AG04450 (cell line): ENCODE measurements around the gene SAMD4B. TPM values are rescaled to one million over a fixed set of nuclear protein-coding genes. Genes with fewer than 3 reads are reported as not detected.

ENCODE experiments used
- CTCF ChIA-PET: fragments of 300-600, 350-600 bp; formaldehyde crosslinking; extraction: SDS; loops from one replicate; lab custom pipeline; 2022; ENCODE audit warnings: antibody characterized with exemption, inconsistent platforms; lab: Charles Lee
- POLR2A ChIA-PET: fragments of 350-600 bp; formaldehyde crosslinking; extraction: SDS; loops from one replicate; lab custom pipeline; 2021; ENCODE audit warnings: antibody characterized with exemption, inconsistent platforms; lab: Yijun Ruan, JAX
- DNase-seq: peaks from one replicate; pipeline ENCODE4 v3.0.0-alpha.2; 2011; ENCODE audit warnings: low read depth, low spot score
- H3K27ac ChIP-seq: one replicate; pipeline ENCODE4 v1.5.1; 2012; ENCODE audit warnings: low read depth, low read length, control low read depth
- H3K27me3 ChIP-seq: one replicate; pipeline ENCODE4 v1.6.0; 2012; ENCODE audit warnings: low read length; ENCODE audit not compliant: control insufficient read depth, insufficient read depth
- H3K4me3 ChIP-seq: 2 replicates; pipeline ENCODE4 v1.5.1; 2011; ENCODE audit warnings: mild to moderate bottlenecking, low read depth, low read length, control low read depth
- H3K9me3 ChIP-seq: 2 replicates; pipeline ENCODE4 v1.5.1; 2012; ENCODE audit warnings: low read length; ENCODE audit not compliant: control insufficient read depth, insufficient read depth
- polyA plus RNA-seq: library from polyadenylated mRNA; depleted of rRNA; stranded (reverse); fragments of >200 nt; gene quantifications from 2 replicates; pipeline ENCODE4 v1.2.3, GENCODE V29; 2011
- TF ChIP-seq, protein P1 (sequence below): IDR thresholded peaks from 2 replicates; pipeline ENCODE4 v1.5.1; 2011; ENCODE audit warnings: low read depth, low read length, control low read depth, inconsistent platforms

SAMD4B gene
- polyA plus RNA-seq, 1 experiment: 33.4 TPM

DNA sequence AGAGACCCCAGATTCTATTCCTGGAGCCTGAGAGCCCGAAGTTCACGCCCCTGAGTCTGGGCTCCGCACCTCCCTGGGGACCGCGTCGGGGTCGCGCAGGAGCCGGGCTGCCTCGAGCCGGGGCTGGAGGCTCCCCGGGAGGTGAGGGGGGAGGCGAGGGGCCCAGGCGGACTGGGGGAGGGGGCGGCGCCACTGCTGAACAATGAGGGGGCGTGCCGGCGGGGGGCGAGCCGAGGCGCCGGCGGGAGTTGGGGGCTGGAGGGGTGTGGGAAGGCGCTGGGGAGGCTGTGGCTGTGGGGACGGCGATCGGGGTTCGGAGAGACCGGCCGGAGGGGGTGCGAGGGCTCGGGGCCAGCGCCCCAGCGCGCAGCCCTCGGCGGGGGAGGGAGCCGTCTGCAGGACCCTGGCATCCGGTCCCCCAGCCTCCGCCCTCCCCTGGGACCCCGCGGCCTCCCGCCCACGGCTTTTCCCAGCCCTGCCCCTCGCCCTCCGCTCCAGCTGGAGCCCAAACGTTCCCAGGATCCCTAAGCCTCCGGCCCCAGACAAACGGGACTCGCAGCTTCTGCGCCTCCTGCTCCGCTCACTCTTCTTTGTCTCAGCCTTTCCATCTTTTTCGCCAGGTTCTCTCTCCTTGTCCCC lies 71.2 kb downstream of the SAMD4B start:
- CTCF ChIA-PET: interaction anchor here (1.0 kb wide), 1 partner anchor 14 kb away, joined by 3 read pairs; no protein-coding TSS in a partner anchor

DNA sequence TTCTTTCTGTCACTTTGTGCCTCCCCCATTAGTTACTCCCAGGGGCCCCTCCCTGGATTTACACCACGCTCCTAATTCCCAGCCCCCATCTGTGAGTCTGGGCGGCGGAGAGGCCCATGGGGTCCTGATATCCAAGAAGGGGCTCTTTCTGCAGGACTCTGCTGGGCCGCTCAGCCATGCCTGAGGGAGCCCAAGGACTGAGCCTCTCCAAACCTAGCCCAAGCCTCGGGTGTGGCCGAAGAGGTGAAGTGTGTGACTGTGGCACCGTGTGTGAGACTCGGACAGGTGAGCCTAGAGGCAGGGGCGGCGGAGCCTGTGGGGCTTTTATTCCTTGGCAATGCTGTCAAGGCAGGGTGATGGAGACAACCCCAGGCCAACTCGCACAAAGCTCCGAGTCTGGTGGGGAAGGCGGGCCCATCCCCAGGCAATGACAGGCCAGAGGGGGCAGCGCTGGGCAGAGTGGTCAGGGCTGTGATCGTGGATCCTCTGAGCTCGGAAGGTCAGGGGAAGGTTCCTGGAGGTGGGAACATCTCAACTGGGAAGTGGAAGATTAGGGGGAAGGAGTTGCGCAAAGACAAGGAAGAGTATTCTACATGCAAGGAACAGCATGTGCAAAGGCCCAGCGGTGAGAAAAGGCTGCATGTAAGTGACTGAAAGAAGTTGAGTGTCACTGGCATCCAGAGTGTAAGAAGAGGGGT lies 71.8 kb downstream of the SAMD4B start:
- CTCF ChIA-PET: interaction anchor here (1.0 kb wide), 1 partner anchor 13 kb away, joined by 3 read pairs; no protein-coding TSS in a partner anchor
- Histone ChIP-seq H3K4me3 (peak overlapping the region; percentile 84), H3K9me3 (no peaks in the 10 kb centered on the region; the same call in 1 of the 2 replicates), H3K27ac (peak overlapping the region; percentile 92), H3K27me3 (no peaks in the 10 kb centered on the region)
- POLR2A ChIA-PET: interaction anchor here (0.6 to 4.5 kb wide), 7 partner anchors 8 to 31 kb away, joined by 3 to 44 read pairs (median 6); partner anchors contain the start of genes RPS16 and SUPT5H
- DNase-seq: no peak
- TF ChIP-seq, protein P1, sequence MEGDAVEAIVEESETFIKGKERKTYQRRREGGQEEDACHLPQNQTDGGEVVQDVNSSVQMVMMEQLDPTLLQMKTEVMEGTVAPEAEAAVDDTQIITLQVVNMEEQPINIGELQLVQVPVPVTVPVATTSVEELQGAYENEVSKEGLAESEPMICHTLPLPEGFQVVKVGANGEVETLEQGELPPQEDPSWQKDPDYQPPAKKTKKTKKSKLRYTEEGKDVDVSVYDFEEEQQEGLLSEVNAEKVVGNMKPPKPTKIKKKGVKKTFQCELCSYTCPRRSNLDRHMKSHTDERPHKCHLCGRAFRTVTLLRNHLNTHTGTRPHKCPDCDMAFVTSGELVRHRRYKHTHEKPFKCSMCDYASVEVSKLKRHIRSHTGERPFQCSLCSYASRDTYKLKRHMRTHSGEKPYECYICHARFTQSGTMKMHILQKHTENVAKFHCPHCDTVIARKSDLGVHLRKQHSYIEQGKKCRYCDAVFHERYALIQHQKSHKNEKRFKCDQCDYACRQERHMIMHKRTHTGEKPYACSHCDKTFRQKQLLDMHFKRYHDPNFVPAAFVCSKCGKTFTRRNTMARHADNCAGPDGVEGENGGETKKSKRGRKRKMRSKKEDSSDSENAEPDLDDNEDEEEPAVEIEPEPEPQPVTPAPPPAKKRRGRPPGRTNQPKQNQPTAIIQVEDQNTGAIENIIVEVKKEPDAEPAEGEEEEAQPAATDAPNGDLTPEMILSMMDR: peak; percentile 35; the same call in 1 of the 2 replicates

More for the DNA sequence above, 71.2 kb downstream of the SAMD4B start:
- Histone ChIP-seq H3K4me3 (peak overlapping the region; percentile 84), H3K27ac (peak overlapping the region; percentile 92), H3K9me3 (no peaks in the 10 kb centered on the region; the same call in 1 of the 2 replicates), H3K27me3 (no peaks in the 10 kb centered on the region)
- POLR2A ChIA-PET: interaction anchor here (0.6 to 4.5 kb wide), 6 partner anchors 8 to 32 kb away, joined by 3 to 44 read pairs (median 7); partner anchors contain the start of gene RPS16
- TF ChIP-seq, protein P1: no peak
- DNase-seq: no peak

DNA sequence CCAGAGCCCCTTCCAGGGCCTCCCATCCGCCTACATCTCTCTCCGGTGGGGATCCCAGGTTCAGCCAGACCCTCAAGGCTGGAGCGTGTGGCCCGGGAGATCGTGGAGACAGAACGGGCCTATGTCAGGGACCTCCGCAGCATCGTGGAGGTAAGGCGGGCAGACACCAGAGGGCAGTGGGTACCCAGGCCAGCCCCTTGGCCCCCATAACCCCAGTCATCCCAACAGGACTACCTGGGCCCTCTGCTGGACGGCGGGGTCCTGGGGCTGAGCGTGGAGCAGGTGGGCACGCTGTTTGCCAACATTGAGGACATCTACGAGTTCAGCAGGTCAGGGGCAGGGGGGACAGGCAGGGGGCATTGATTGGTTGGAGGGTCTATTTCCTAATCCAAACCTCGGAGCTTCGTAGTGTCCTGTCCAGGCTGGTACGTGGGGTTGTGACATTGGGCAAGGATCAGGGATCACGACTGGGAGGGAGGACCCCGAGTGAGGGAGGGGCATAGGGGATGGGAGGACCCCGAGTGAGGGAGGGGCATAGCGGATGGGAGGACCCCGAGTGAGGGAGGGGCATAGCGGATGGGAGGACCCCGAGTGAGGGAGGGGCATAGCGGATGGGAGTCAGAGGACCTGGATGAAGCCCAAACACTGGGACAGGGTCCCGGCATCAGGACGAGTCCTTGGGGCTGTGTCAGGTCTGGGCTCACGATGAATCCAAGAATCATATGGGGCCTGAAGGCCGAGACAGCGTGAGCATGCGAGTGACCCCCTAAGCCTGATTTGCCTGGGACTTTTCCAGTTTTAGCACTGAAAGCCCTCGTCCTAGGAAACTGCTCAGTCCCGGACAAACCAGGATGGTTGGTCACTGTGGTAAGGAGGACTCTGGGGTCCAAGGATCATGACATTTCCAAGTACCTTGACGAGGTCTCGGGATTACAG lies 73.2 kb downstream of the SAMD4B start:
- no peaks in the 10 kb centered on the region for H3K27me3 ChIP-seq
- peak overlapping the region; percentile 39 for H3K27ac ChIP-seq
- no peaks in the 10 kb centered on the region; the same call in 1 of the 2 replicates for H3K9me3 ChIP-seq
- DNase-seq: no peak
- H3K4me3 ChIP-seq: peak overlapping the region; percentile 84
- ChIA-PET CTCF (interaction anchor here (0.6 to 1.5 kb wide), 2 partner anchors 20 to 228 kb away, joined by 5 read pairs; partner anchors contain the start of gene RPS16), POLR2A (interaction anchor here (0.9 to 4.5 kb wide), 3 partner anchors 17 to 30 kb away, joined by 3 to 44 read pairs (median 8); partner anchors contain the start of genes RPS16 and SUPT5H)
- TF ChIP-seq, protein P1: 0 out of 2 replicates have a peak, but pooled peaks have one; percentile 4

DNA sequence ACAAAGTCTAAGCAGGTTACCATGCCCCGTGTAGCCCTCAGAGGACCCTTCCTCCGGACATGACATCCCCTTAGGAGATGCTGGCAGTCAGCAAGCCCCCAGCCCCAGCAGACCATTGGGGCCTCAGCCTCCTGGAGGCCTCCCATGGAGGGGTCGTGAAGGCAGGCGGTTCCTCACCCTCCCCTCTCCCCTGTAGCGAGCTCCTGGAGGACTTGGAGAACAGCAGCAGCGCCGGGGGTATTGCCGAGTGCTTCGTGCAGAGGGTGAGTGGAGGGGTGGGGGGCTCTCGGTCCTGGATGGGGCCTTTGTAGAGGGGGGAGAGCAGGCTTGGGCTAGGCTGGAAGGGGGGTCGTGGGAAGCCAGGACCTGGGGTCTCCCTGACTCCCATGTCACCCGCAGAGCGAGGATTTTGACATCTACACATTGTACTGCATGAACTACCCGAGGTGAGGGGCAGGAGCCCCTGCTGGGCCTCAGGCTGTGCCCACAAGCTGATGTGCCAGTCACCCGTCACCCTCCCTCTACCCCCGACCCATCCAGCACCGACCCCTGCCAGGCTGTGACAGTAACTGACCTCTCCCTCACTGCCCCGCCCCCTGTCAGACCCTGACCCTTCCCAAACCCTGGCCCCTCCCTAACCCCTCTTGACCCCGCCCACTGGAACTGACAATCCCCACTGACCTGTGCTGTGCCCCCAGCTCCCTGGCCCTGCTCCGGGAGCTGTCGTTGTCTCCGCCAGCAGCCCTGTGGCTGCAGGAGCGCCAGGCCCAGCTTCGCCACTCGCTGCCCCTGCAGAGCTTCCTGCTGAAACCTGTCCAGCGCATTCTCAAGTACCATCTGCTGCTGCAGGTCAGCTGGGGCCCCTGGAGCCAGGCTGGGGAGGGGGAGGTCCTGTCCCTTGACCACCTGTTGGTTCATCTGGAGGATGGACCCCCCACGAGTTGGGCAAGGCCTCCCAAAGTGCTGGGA lies 74.2 kb downstream of the SAMD4B start:
- ChIA-PET POLR2A (interaction anchor here (4.5 kb wide), 1 partner anchor 19 kb away, joined by 44 read pairs; the partner anchor contains the start of gene RPS16), CTCF (interaction anchor here (1.5 kb wide), 1 partner anchor 19 kb away, joined by 5 read pairs; the partner anchor contains the start of gene RPS16)
- no peaks in the 10 kb centered on the region for H3K27me3 ChIP-seq

More for the DNA sequence above, 74.2 kb downstream of the SAMD4B start:
- TF ChIP-seq, protein P1: no peak
- Histone ChIP-seq H3K4me3 (peak overlapping the region; percentile 84; the same call in 1 of the 2 replicates), H3K9me3 (no peaks in the 10 kb centered on the region; the same call in 1 of the 2 replicates), H3K27ac (no peak overlapping the region)
- no peak for DNase-seq
